Measurements from ENCODE around the gene CFAP206.

GRCh38 chr6:87444362-87444761, 36.6 kb downstream of the CFAP206 start:
- TF ChIP-seq CTCF (IDR thresholded peaks at IDR 0.05) (no peak), EZH2 (IDR thresholded peaks at IDR 0.05; ENCODE audit: borderline replicate concordance, insufficient read depth, low read depth, low read length, poor library complexity, severe bottlenecking) (no peak)
